K562 (cell line): ENCODE data around the gene OR7A5. TPM values are rescaled to one million over a fixed set of nuclear protein-coding genes. Genes with fewer than 3 reads are reported as not detected.

Experiments
- EGR1 ChIP-seq: fragments of 450-650 bp; conservative IDR thresholded peaks from 2 replicates; pipeline ENCODE4 v1.6.1; 2017; ENCODE audit warnings: mild to moderate bottlenecking
- ELF1 ChIP-seq: fragments of 200-800 bp; sonication (Bioruptor generic); IDR thresholded peaks from 2 replicates; pipeline ENCODE4 v1.6.1; 2016; ENCODE audit warnings: missing genetic modification characterization, missing compliant biosample characterization
- HDAC1 ChIP-seq, 2 experiments: fragments of 450-650 bp; IDR thresholded peaks; 2 replicates each; pipeline ENCODE4 v1.6.1; 2016 to 2017; ENCODE audit warnings: inconsistent platforms in 1 of 2, mild to moderate bottlenecking in 1 of 2, moderate library complexity in 1 of 2
- IRF2 ChIP-seq: sonication (generic); formaldehyde crosslinking; IDR thresholded peaks from 2 replicates; pipeline ENCODE4 v1.8.1; 2022; ENCODE audit warnings: mild to moderate bottlenecking, missing genetic modification reagents
- MAZ ChIP-seq, 2 experiments: fragments of 450-650 bp in 1 of 2; sonication (generic) in 1 of 2; formaldehyde crosslinking; IDR thresholded peaks in 1 of 2; conservative IDR thresholded peaks in 1 of 2; 2 replicates each; pipeline versions ENCODE4 v1.4.0 to v1.5.0; 2020; ENCODE audit warnings: mild to moderate bottlenecking in 1 of 2, missing genetic modification reagents in 1 of 2
- MTA2 ChIP-seq: fragments of 450-650 bp; IDR thresholded peaks from 2 replicates; pipeline ENCODE4 v1.6.1; 2016; ENCODE audit warnings: low read depth
- RBM17 ChIP-seq: fragments of 200-400 bp; formaldehyde crosslinking; IDR thresholded peaks from 2 replicates; pipeline ENCODE4 v1.6.1; 2017; ENCODE audit warnings: low read depth, mild to moderate bottlenecking, low read length, borderline replicate concordance
- SMC3 ChIP-seq: conservative IDR thresholded peaks from 2 replicates; pipeline ENCODE4 v1.6.1; 2011; ENCODE audit warnings: low read depth, low read length, improper control_type of control experiment; ENCODE audit not compliant: insufficient read depth
- SNIP1 ChIP-seq: fragments of 450-650 bp; IDR thresholded peaks from 2 replicates; pipeline ENCODE4 v1.7.1; 2017; ENCODE audit warnings: low read depth, mild to moderate bottlenecking
- SREBF1 ChIP-seq: fragments of 150-350 bp; IDR thresholded peaks from 2 replicates; pipeline ENCODE4 v1.6.1; 2014; ENCODE audit warnings: antibody characterized with exemption, low read depth, low read length, borderline replicate concordance
- STAT5A ChIP-seq: IDR thresholded peaks from 2 replicates; pipeline ENCODE4 v1.6.1; 2012; ENCODE audit warnings: low read length, inconsistent platforms, borderline replicate concordance
- STAT6 ChIP-seq: sonication (generic); formaldehyde crosslinking; IDR thresholded peaks from 2 replicates; pipeline ENCODE4 v1.8.1; 2023; ENCODE audit warnings: mild to moderate bottlenecking, missing genetic modification reagents
- ZBTB17 ChIP-seq: fragments of 450-650 bp; formaldehyde crosslinking; IDR thresholded peaks from 2 replicates; pipeline ENCODE4 v1.4.0; 2020; ENCODE audit warnings: mild to moderate bottlenecking
- ZNF12 ChIP-seq: sonication (generic); formaldehyde crosslinking; IDR thresholded peaks from 2 replicates; pipeline ENCODE4 v1.4.0; 2020; ENCODE audit warnings: mild to moderate bottlenecking, missing genetic modification reagents
- ZNF449 ChIP-seq: fragments of 250-450 bp; sonication (Bioruptor Pico); IDR thresholded peaks from 2 replicates; pipeline ENCODE4 v1.8.0; 2022; ENCODE audit warnings: moderate library complexity, mild to moderate bottlenecking, inconsistent platforms
- ZNF609 ChIP-seq: sonication (generic); formaldehyde crosslinking; IDR thresholded peaks from 2 replicates; pipeline ENCODE4 v1.8.1; 2023; ENCODE audit warnings: missing genetic modification reagents, mild to moderate bottlenecking, borderline replicate concordance
- polyA plus RNA-seq, 8 experiments: library from polyadenylated mRNA; depleted of rRNA in 4 of 8; stranded (reverse) in 5 of 8; unstranded in 3 of 8; fragments of >200 nt; fragmentation: Nextera tagmentation in 2 of 8; fragmentation: Illumina TruSeq in 1 of 8; extraction: Ambion mirVana in 2 of 8; extraction: Trizol in 1 of 8; gene quantifications; 2 replicates each; pipeline versions ENCODE4 v1.2.1 to v1.2.3, GENCODE V29; 2011 to 2014; ENCODE audit warnings: inconsistent platforms in 1 of 8, missing spikeins in 1 of 8
- total RNA-seq, 7 experiments: library from RNA; depleted of rRNA in 6 of 7; stranded (reverse); fragments of >200 nt in 6 of 7; fragmentation: Illumina TruSeq in 2 of 7; extraction: Trizol in 2 of 7; gene quantifications; 2 replicates each; pipeline versions ENCODE4 v1.2.1 to v1.2.3, GENCODE V29; 2011 to 2021; ENCODE audit warnings: low replicate concordance in 1 of 7
- TF ChIP-seq, protein P1 (sequence below): fragments of 200-400 bp; formaldehyde crosslinking; IDR thresholded peaks from 2 replicates; pipeline ENCODE4 v1.6.1; 2017; ENCODE audit warnings: mild to moderate bottlenecking, low read depth, low read length, moderate library complexity

Gene OR7A5
- total and polyA plus RNA-seq, 9 of the 15 experiments (the other 6 are each of a cell fraction or from before 2014, with no cell fraction given): not detected

DNA sequence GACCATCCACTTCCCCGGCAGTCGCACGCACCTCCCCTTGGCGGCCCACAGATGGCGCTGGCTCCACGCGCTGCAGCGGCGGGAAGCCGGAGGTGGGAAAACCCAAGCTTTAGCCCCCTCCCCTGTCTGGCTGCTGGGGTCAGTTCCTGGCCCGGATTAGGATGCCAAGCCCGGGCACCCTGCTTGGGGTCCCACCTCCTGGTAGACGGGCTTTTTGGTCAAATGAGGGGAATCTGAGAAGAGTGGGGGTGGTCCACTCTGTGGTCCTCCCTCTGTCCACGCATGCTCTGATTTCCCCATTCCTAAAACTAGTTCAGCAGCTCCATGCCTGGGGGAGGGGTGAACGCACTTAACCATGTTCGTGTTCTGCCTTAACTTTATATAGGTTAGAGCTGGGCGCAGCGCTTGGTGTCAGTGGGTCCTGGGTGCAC, 48.5 kb downstream of the OR7A5 start (continued):
- no peak for TF ChIP-seq ELF1 (tag)
- TF ChIP-seq SMC3: peak; percentile 63
- no peak for TF ChIP-seq ZNF609 (CRISPR knock-in tag)
- no peak for TF ChIP-seq MTA2
- TF ChIP-seq, protein P1, sequence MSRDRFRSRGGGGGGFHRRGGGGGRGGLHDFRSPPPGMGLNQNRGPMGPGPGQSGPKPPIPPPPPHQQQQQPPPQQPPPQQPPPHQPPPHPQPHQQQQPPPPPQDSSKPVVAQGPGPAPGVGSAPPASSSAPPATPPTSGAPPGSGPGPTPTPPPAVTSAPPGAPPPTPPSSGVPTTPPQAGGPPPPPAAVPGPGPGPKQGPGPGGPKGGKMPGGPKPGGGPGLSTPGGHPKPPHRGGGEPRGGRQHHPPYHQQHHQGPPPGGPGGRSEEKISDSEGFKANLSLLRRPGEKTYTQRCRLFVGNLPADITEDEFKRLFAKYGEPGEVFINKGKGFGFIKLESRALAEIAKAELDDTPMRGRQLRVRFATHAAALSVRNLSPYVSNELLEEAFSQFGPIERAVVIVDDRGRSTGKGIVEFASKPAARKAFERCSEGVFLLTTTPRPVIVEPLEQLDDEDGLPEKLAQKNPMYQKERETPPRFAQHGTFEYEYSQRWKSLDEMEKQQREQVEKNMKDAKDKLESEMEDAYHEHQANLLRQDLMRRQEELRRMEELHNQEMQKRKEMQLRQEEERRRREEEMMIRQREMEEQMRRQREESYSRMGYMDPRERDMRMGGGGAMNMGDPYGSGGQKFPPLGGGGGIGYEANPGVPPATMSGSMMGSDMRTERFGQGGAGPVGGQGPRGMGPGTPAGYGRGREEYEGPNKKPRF: no peak
- TF ChIP-seq RBM17: no peak
- peak; percentile 19; the same call in 1 of the 2 replicates for TF ChIP-seq EGR1
- no peak; a peak in 1 of 4 replicates for TF ChIP-seq MAZ (CRISPR knock-in tag; conservative IDR thresholded peaks at IDR 0.05 in 1 of 2, IDR thresholded peaks at IDR 0.05 in 1 of 2)
- TF ChIP-seq STAT6 (CRISPR knock-in tag): no peak
- TF ChIP-seq ZNF12: no peak
- TF ChIP-seq IRF2 (CRISPR knock-in tag): no peak
- no peak for TF ChIP-seq HDAC1 (IDR thresholded peaks at IDR 0.05)
- TF ChIP-seq SREBF1: no peak
- no peak for TF ChIP-seq SNIP1
- no peak for TF ChIP-seq ZNF449 (CRISPR knock-in tag)
- no peak for TF ChIP-seq STAT5A
- no peak for TF ChIP-seq ZBTB17 (CRISPR knock-in tag)
